ENCODE data around the gene MRFAP1.
"Not testable (repeated sequence)": the region's sequence is repeated elsewhere in the genome, so short reads cannot be mapped to it uniquely, and the experiment has no call there.

MRFAP1 gene

GRCh38 chr4:6610856-6611430 is 29.5 kb upstream of the MRFAP1 start:
- no peak for DNase-seq (ENCODE audit: low read depth, low spot score)

GRCh38 chr4:6612961-6613675 is 27.4 kb upstream of the MRFAP1 start:
- DNase-seq (ENCODE audit: low read depth, low spot score), result no peak

- no peak for DNase-seq (ENCODE audit: low read depth, low spot score)
These were observed 26.5 kb upstream of the MRFAP1 start for GRCh38 chr4:6613676-6614651.

GRCh38 chr4:6614701-6615230 is 25.7 kb upstream of the MRFAP1 start:
- no peak for DNase-seq (ENCODE audit: low read depth, low spot score)

- no peak for DNase-seq (ENCODE audit: low read depth, low spot score)
These were observed 24.1 kb upstream of the MRFAP1 start for GRCh38 chr4:6616087-6616995.

- no peak for DNase-seq (ENCODE audit: low read depth, low spot score)
These were observed 23.2 kb upstream of the MRFAP1 start for GRCh38 chr4:6617246-6617645.

GRCh38 chr4:6618386-6619115 is 21.9 kb upstream of the MRFAP1 start:
- no peak for DNase-seq (ENCODE audit: low read depth, low spot score)

GRCh38 chr4:6619116-6619465 is 21.4 kb upstream of the MRFAP1 start:
- no peak for DNase-seq (ENCODE audit: low read depth, low spot score)

- no peak for DNase-seq (ENCODE audit: low read depth, low spot score)
These were observed 20.8 kb upstream of the MRFAP1 start for GRCh38 chr4:6619466-6620255.

GRCh38 chr4:6620296-6620695 is 20.2 kb upstream of the MRFAP1 start:
- no peak for DNase-seq (ENCODE audit: low read depth, low spot score)

GRCh38 chr4:6620891-6621555 is 19.5 kb upstream of the MRFAP1 start:
- DNase-seq (ENCODE audit: low read depth, low spot score), result no peak

- DNase-seq (ENCODE audit: low read depth, low spot score), result peak; percentile 36
These were observed 18.9 kb upstream of the MRFAP1 start for GRCh38 chr4:6621556-6621927.

GRCh38 chr4:6622744-6623143 is 17.7 kb upstream of the MRFAP1 start:
- no peak for DNase-seq (ENCODE audit: low read depth, low spot score)

- DNase-seq (ENCODE audit: low read depth, low spot score), result peak; percentile 54
These were observed 15.2 kb upstream of the MRFAP1 start for GRCh38 chr4:6625256-6625655.

GRCh38 chr4:6626066-6626465 is 14.4 kb upstream of the MRFAP1 start:
- DNase-seq (ENCODE audit: low read depth, low spot score), result no peak

GRCh38 chr4:6627832-6628231 is 12.7 kb upstream of the MRFAP1 start:
- DNase-seq (ENCODE audit: low read depth, low spot score), result no peak

GRCh38 chr4:6628484-6628883 is 12.0 kb upstream of the MRFAP1 start:
- DNase-seq (ENCODE audit: low read depth, low spot score), result not testable (repeated sequence)

GRCh38 chr4:6632125-6632524 is 8.4 kb upstream of the MRFAP1 start:
- DNase-seq (ENCODE audit: low read depth, low spot score), result no peak

Measured in ELF-1 (cell line).